OCI-LY7 (cell line): Measurements from ENCODE around the gene ANKRD27. TPM values are rescaled to one million over a fixed set of nuclear protein-coding genes. Genes with fewer than 3 reads are reported as not detected.
"Not testable (repeated sequence)": the region's sequence is repeated elsewhere in the genome, so short reads cannot be mapped to it uniquely, and the experiment has no call there.

Experiments used
- BruUV-seq: library from RNA; stranded (reverse); fragments of 400-500 nt; replicated peaks from 2 replicates; lab custom pipeline; 2021; lab: Mats Ljungman, UMichigan
- CTCF ChIA-PET: fragments of 300-600 bp; sonication (Branson Sonifier 250); formaldehyde crosslinking; loops from one replicate; lab custom pipeline; 2022; ENCODE audit warnings: antibody characterized with exemption; ENCODE audit not compliant: unreplicated experiment; lab: Charles Lee
- POLR2A ChIA-PET: fragments of 300-600 bp; sonication (Branson Sonifier 250); formaldehyde crosslinking; loops from one replicate; lab custom pipeline; 2022; ENCODE audit warnings: antibody characterized with exemption; lab: Charles Lee
- DNase-seq: peaks from one replicate; pipeline ENCODE4 v3.0.0-alpha.2; 2015; ENCODE audit warnings: low spot score
- H2AFZ ChIP-seq: fragments of 200-600 bp; sonication (generic), shearing (Covaris generic); 2 replicates; pipeline ENCODE4 v1.6.1; 2014; ENCODE audit warnings: mild to moderate bottlenecking, antibody characterized with exemption, low read length, moderate library complexity
- H3K27ac ChIP-seq: fragments of 200-600 bp; sonication (generic); 2 replicates; pipeline ENCODE4 v1.5.1; 2014; ENCODE audit warnings: mixed run types, low read depth, mild to moderate bottlenecking, moderate library complexity, low read length, inconsistent platforms; ENCODE audit not compliant: poor library complexity, severe bottlenecking
- H3K36me3 ChIP-seq: fragments of 200-600 bp; sonication (generic); 2 replicates; pipeline ENCODE4 v1.6.1; 2014; ENCODE audit warnings: mild to moderate bottlenecking, antibody characterized with exemption, low read length, moderate library complexity, mixed read lengths; ENCODE audit not compliant: insufficient read depth
- H3K4me1 ChIP-seq: fragments of 200-600 bp; sonication (generic); 2 replicates; pipeline ENCODE4 v1.5.1; 2014; ENCODE audit warnings: mild to moderate bottlenecking, low read length; ENCODE audit not compliant: insufficient read depth, poor library complexity, severe bottlenecking
- H3K4me2 ChIP-seq: fragments of 200-600 bp; sonication (generic); 2 replicates; pipeline ENCODE4 v1.6.1; 2014; ENCODE audit warnings: mild to moderate bottlenecking, low read length
- H3K4me3 ChIP-seq: fragments of 200-600 bp; sonication (generic); 2 replicates; pipeline ENCODE4 v1.5.1; 2014; ENCODE audit warnings: mild to moderate bottlenecking, low read depth, low read length; ENCODE audit not compliant: poor library complexity, severe bottlenecking
- H3K79me2 ChIP-seq: fragments of 200-600 bp; sonication (generic); 2 replicates; pipeline ENCODE4 v1.6.1; 2016; ENCODE audit warnings: low read depth, mild to moderate bottlenecking, low read length, moderate library complexity, mixed read lengths; ENCODE audit not compliant: insufficient read depth
- H3K9me2 ChIP-seq: fragments of 200-600 bp; sonication (generic); 2 replicates; pipeline ENCODE4 v1.6.1; 2016; ENCODE audit warnings: mild to moderate bottlenecking, low read length, mixed read lengths; ENCODE audit not compliant: insufficient read depth
- H3K9me3 ChIP-seq: fragments of 200-600 bp; sonication (generic); 2 replicates; pipeline ENCODE4 v1.6.1; 2014; ENCODE audit warnings: mild to moderate bottlenecking, mixed run types, low read length, mixed read lengths
- H4K20me1 ChIP-seq: fragments of 200-600 bp; sonication (generic); 2 replicates; pipeline ENCODE4 v1.6.1; 2014; ENCODE audit warnings: mild to moderate bottlenecking, antibody characterized with exemption, low read length, moderate library complexity, mixed read lengths; ENCODE audit not compliant: insufficient read depth
- CTCF ChIP-seq: fragments of 200-600 bp; sonication (generic); conservative IDR thresholded peaks from 2 replicates; pipeline ENCODE4 v1.5.1; 2014; ENCODE audit warnings: mild to moderate bottlenecking, antibody characterized with exemption, low read length, moderate library complexity, mixed read lengths
- EZH2phosphoT487 ChIP-seq: fragments of 200-600 bp; sonication (generic); IDR thresholded peaks from 2 replicates; pipeline ENCODE4 v1.6.1; 2018; ENCODE audit warnings: low read depth, borderline replicate concordance, mild to moderate bottlenecking, mixed run types, antibody characterized with exemption, low read length, moderate library complexity, mixed read lengths
- intact Hi-C: fragments of 100-400 bp; cut with micrococcal nuclease; formaldehyde crosslinking; loops from one replicate; pipeline ENCODE4 v1.10.0; 2022; ENCODE audit not compliant: unreplicated experiment
- total RNA-seq, 2 experiments: library from RNA; depleted of rRNA in 1 of 2; stranded (reverse); fragments of >200 nt in 1 of 2; shearing (Covaris generic) in 1 of 2; gene quantifications; 2 replicates each; pipeline ENCODE4 v1.2.3, GENCODE V29; 2014 to 2022

The ANKRD27 gene
- total RNA-seq, 2 experiments from 2014 or later = 43.0 to 58.5 TPM

- H3K9me2 ChIP-seq = no peaks in the 10 kb centered on the region
- DNase-seq = no peak
- H3K36me3 ChIP-seq = peaks cover 47% of the 10 kb centered on the region
- H3K9me3 ChIP-seq = no peaks in the 10 kb centered on the region
- H4K20me1 ChIP-seq = peaks cover 6% of the 10 kb centered on the region; the same call in 1 of the 2 replicates
- ChIA-PET POLR2A (no interaction called here), CTCF (no interaction called here)
- H3K79me2 ChIP-seq = peaks cover 21% of the 10 kb centered on the region
- TF ChIP-seq EZH2phosphoT487 = no peak
- no peak for TF ChIP-seq CTCF
- H3K4me2 ChIP-seq = no peak overlapping the region
- H3K4me1 ChIP-seq = peaks cover 13% of the 10 kb centered on the region
- H2AFZ ChIP-seq = no peak overlapping the region
- H3K4me3 ChIP-seq = no peak overlapping the region
- BruUV-seq = no TSS peak
- H3K27ac ChIP-seq = no peak overlapping the region
- intact Hi-C loops = no loop called here
Measured at GRCh38 chr19:32658527-32658926, 16.5 kb downstream of the ANKRD27 start.

- Histone ChIP-seq H2AFZ (no peak overlapping the region), H3K79me2 (peaks cover 16% of the 10 kb centered on the region; the same call in 1 of the 2 replicates), H3K27ac (no peak overlapping the region), H4K20me1 (peaks cover 6% of the 10 kb centered on the region; the same call in 1 of the 2 replicates), H3K36me3 (peaks cover 46% of the 10 kb centered on the region), H3K4me2 (no peak overlapping the region), H3K9me2 (no peaks in the 10 kb centered on the region), H3K4me3 (no peak overlapping the region), H3K9me3 (no peaks in the 10 kb centered on the region), H3K4me1 (peaks cover 11% of the 10 kb centered on the region)
- CTCF ChIA-PET = no interaction called here
- POLR2A ChIA-PET = no interaction called here
- intact Hi-C loops = no loop called here
- no peak for DNase-seq
- TF ChIP-seq CTCF (no peak), EZH2phosphoT487 (no peak)
- no TSS peak for BruUV-seq
Measured at GRCh38 chr19:32658075-32658474, 16.9 kb downstream of the ANKRD27 start.

GRCh38 chr19:32656379-32656778 lies 18.6 kb downstream of the ANKRD27 start:
- BruUV-seq, H3K9me3 ChIP-seq, CTCF ChIA-PET, H3K4me2 ChIP-seq, H3K79me2 ChIP-seq, H3K9me2 ChIP-seq, H4K20me1 ChIP-seq, H3K4me1 ChIP-seq, H3K4me3 ChIP-seq, DNase-seq, H3K27ac ChIP-seq, intact Hi-C loops, H2AFZ ChIP-seq: not testable (repeated sequence)
- peaks cover 46% of the 10 kb centered on the region for H3K36me3 ChIP-seq
- POLR2A ChIA-PET = interaction anchor here (0.7 kb wide), 1 partner anchor 70 kb away, joined by 4 read pairs; no protein-coding TSS in a partner anchor
